NCI-H1930 (cell line): ENCODE results near the gene TMEM108.
A peak's percentile ranks its signal among the peaks of the same experiment; 100 is the strongest.

Source experiments
- DNase-seq, 2 experiments: peaks; one replicate each; lab custom pipeline; 2025; lab: John Stamatoyannopoulos, UW

Gene TMEM108

GRCh38 chr3:133162670-133163305 is 124.6 kb downstream of the TMEM108 start:
- no peak for DNase-seq

GRCh38 chr3:133167340-133168024 is 129.3 kb downstream of the TMEM108 start:
- no peak for DNase-seq

- no peak for DNase-seq
Observed at GRCh38 chr3:133168025-133168401, 129.8 kb downstream of the TMEM108 start.

GRCh38 chr3:133169331-133170068 is 131.3 kb downstream of the TMEM108 start:
- DNase-seq, result peak; percentile 52 to 57

GRCh38 chr3:133171831-133172230 is 133.6 kb downstream of the TMEM108 start:
- no peak for DNase-seq

- DNase-seq, result no peak
Observed at GRCh38 chr3:133181392-133182150, 143.4 kb downstream of the TMEM108 start.

- DNase-seq, result no peak
Observed at GRCh38 chr3:133187870-133188379, 149.7 kb downstream of the TMEM108 start.

GRCh38 chr3:133188996-133189395 is 150.8 kb downstream of the TMEM108 start:
- no peak for DNase-seq

- DNase-seq, result no peak
Observed at GRCh38 chr3:133189893-133190292, 151.7 kb downstream of the TMEM108 start.

GRCh38 chr3:133191818-133192217 is 153.6 kb downstream of the TMEM108 start:
- DNase-seq, result no peak

GRCh38 chr3:133192363-133192945 is 154.3 kb downstream of the TMEM108 start:
- no peak for DNase-seq

GRCh38 chr3:133192967-133193366 is 154.8 kb downstream of the TMEM108 start:
- no peak for DNase-seq

GRCh38 chr3:133196527-133196926 is 158.3 kb downstream of the TMEM108 start:
- no peak for DNase-seq

GRCh38 chr3:133197619-133198018 is 159.4 kb downstream of the TMEM108 start:
- DNase-seq, result no peak

- no peak for DNase-seq
Observed at GRCh38 chr3:133206921-133207320, 168.7 kb downstream of the TMEM108 start.

- no peak for DNase-seq
Observed at GRCh38 chr3:133208184-133208583, 170.0 kb downstream of the TMEM108 start.

- DNase-seq, result no peak
Observed at GRCh38 chr3:133209871-133210550, 171.8 kb downstream of the TMEM108 start.

- DNase-seq, result no peak
Observed at GRCh38 chr3:133210656-133211055, 172.5 kb downstream of the TMEM108 start.

GRCh38 chr3:133211449-133211848 is 173.3 kb downstream of the TMEM108 start:
- DNase-seq, result no peak

- DNase-seq, result no peak
Observed at GRCh38 chr3:133211856-133212255, 173.7 kb downstream of the TMEM108 start.

- DNase-seq, result no peak
Observed at GRCh38 chr3:133213937-133214336, 175.7 kb downstream of the TMEM108 start.
